Neural progenitor cell (in vitro differentiated cells): ENCODE data around the gene BEGAIN. TPM values are rescaled to one million over a fixed set of nuclear protein-coding genes. Genes with fewer than 3 reads are reported as not detected.

ENCODE experiments used
- DNase-seq: peaks from one replicate; pipeline ENCODE4 v3.0.0-alpha.2; 2016; ENCODE audit warnings: low spot score
- H2AFZ ChIP-seq: fragments of 200-600 bp; sonication (generic); replicated peaks from 2 replicates; pipeline ENCODE4 v1.6.1; 2016; ENCODE audit warnings: antibody characterized with exemption
- H3F3A ChIP-seq: fragments of 200-600 bp; sonication (generic); 2 replicates; pipeline ENCODE4 v1.6.1; 2016; ENCODE audit warnings: antibody characterized with exemption, low read depth
- H3K27ac ChIP-seq: fragments of 200-600 bp; sonication (generic); 2 replicates; pipeline ENCODE4 v1.5.1; 2016; ENCODE audit warnings: mild to moderate bottlenecking
- H3K27me3 ChIP-seq: fragments of 200-600 bp; sonication (generic); 2 replicates; pipeline ENCODE4 v1.6.1; 2016; ENCODE audit warnings: mild to moderate bottlenecking, moderate library complexity
- H3K36me3 ChIP-seq: fragments of 200-600 bp; sonication (generic); 2 replicates; pipeline ENCODE4 v1.5.1; 2016
- H3K4me1 ChIP-seq: fragments of 200-600 bp; sonication (generic); 2 replicates; pipeline ENCODE4 v1.6.1; 2016; ENCODE audit warnings: mixed run types
- H3K4me2 ChIP-seq: fragments of 200-600 bp; sonication (generic); 2 replicates; pipeline ENCODE4 v1.6.1; 2016
- H3K4me3 ChIP-seq: fragments of 200-600 bp; sonication (generic); 2 replicates; pipeline ENCODE4 v1.5.1; 2016
- H3K79me2 ChIP-seq: fragments of 200-600 bp; sonication (generic); 2 replicates; pipeline ENCODE4 v1.6.1; 2016; ENCODE audit warnings: low read depth
- H3K9ac ChIP-seq: fragments of 200-600 bp; sonication (generic); 2 replicates; pipeline ENCODE4 v1.6.1; 2016
- H3K9me3 ChIP-seq: fragments of 200-600 bp; sonication (generic); 2 replicates; pipeline ENCODE4 v1.5.1; 2016; ENCODE audit warnings: low read depth
- H4K20me1 ChIP-seq: fragments of 200-600 bp; sonication (generic); 2 replicates; pipeline ENCODE4 v1.6.1; 2016; ENCODE audit warnings: low read depth
- H3K27ac Mint-ChIP-seq: 3 replicates; pipeline ENCODE4 v1.8.0; 2021; ENCODE audit warnings: mixed read lengths
- H3K27me3 Mint-ChIP-seq: 2 replicates; pipeline ENCODE4 v1.8.0; 2022; ENCODE audit warnings: low read depth, mild to moderate bottlenecking, inconsistent platforms, moderate library complexity, mixed read lengths; ENCODE audit not compliant: insufficient read depth
- H3K36me3 Mint-ChIP-seq: 3 replicates; pipeline ENCODE4 v1.8.0; 2021; ENCODE audit warnings: mixed read lengths
- H3K4me1 Mint-ChIP-seq: 3 replicates; pipeline ENCODE4 v1.8.0; 2021; ENCODE audit warnings: mixed read lengths
- H3K4me3 Mint-ChIP-seq: 3 replicates; pipeline ENCODE4 v1.8.0; 2021; ENCODE audit warnings: mild to moderate bottlenecking, moderate library complexity, mixed read lengths
- H3K9me3 Mint-ChIP-seq: 3 replicates; pipeline ENCODE4 v1.8.0; 2020; ENCODE audit warnings: mixed read lengths
- EZH2 ChIP-seq: fragments of 200-600 bp; sonication (generic); IDR thresholded peaks from 2 replicates; pipeline ENCODE4 v1.6.1; 2017; ENCODE audit warnings: antibody characterized with exemption, mild to moderate bottlenecking, moderate library complexity
- EZH2phosphoT487 ChIP-seq: fragments of 200-600 bp; sonication (generic); IDR thresholded peaks from 2 replicates; pipeline ENCODE4 v1.6.1; 2017; ENCODE audit warnings: antibody characterized with exemption
- total RNA-seq: library from RNA; depleted of rRNA; stranded (reverse); fragments of >200 nt; gene quantifications from 2 replicates; pipeline ENCODE4 v1.2.3, GENCODE V29; 2015; ENCODE audit warnings: low replicate concordance
- TF ChIP-seq, protein P1 (sequence below): fragments of 200-600 bp; sonication (generic); IDR thresholded peaks from 2 replicates; pipeline ENCODE4 v1.5.1; 2017; ENCODE audit warnings: antibody characterized with exemption, mild to moderate bottlenecking

BEGAIN gene
- total RNA-seq, 1 donor from 2014 or later, result 4.0 TPM

DNA sequence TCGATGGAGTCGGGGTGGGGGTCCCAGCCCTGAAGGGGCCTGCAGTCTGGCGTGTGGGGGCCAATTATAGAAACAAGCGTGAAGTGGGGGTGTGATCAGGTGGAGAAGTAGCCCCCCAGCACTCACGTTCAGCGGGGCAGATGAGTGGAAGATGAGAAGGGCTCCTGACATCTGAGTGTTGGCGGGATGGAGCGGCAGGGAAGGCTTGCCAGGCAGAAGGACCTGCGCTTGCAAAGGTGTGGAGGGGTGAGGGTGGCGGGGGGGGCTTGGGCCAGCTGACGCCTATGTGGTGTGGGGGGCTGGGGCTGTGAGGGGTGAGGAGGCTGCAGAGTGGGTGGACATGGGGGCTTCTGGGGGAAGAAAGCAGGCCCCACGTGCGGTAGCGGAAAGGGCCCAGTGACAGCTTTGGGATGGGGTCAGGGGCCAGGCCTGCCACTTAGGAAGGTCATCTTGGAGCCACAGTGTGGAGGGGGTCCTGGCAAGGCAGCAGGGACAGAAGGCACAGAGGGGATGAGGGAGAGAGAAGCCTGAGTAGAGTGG, 22.2 kb upstream of the BEGAIN start:
- Histone ChIP-seq H3K27ac (no peak overlapping the region), H3K79me2 (no peaks in the 10 kb centered on the region), H3K9me3 (no peaks in the 10 kb centered on the region), H3F3A (no peaks in the 10 kb centered on the region), H3K4me2 (no peak overlapping the region), H3K4me3 (no peak overlapping the region), H3K36me3 (no peaks in the 10 kb centered on the region), H3K27me3 (no peaks in the 10 kb centered on the region), H4K20me1 (no peaks in the 10 kb centered on the region), H3K4me1 (peaks cover 11% of the 10 kb centered on the region), H3K9ac (no peak overlapping the region), H2AFZ (no peak overlapping the region)
- Mint-ChIP-seq H3K4me3 (peak overlapping the region; percentile 42), H3K27ac (peak overlapping the region; percentile 78), H3K9me3 (no peaks in the 10 kb centered on the region), H3K36me3 (no peaks in the 10 kb centered on the region), H3K4me1 (peaks cover 13% of the 10 kb centered on the region), H3K27me3 (peaks cover 16% of the 10 kb centered on the region)
- no peak for TF ChIP-seq EZH2phosphoT487
- TF ChIP-seq, protein P1, sequence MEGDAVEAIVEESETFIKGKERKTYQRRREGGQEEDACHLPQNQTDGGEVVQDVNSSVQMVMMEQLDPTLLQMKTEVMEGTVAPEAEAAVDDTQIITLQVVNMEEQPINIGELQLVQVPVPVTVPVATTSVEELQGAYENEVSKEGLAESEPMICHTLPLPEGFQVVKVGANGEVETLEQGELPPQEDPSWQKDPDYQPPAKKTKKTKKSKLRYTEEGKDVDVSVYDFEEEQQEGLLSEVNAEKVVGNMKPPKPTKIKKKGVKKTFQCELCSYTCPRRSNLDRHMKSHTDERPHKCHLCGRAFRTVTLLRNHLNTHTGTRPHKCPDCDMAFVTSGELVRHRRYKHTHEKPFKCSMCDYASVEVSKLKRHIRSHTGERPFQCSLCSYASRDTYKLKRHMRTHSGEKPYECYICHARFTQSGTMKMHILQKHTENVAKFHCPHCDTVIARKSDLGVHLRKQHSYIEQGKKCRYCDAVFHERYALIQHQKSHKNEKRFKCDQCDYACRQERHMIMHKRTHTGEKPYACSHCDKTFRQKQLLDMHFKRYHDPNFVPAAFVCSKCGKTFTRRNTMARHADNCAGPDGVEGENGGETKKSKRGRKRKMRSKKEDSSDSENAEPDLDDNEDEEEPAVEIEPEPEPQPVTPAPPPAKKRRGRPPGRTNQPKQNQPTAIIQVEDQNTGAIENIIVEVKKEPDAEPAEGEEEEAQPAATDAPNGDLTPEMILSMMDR, result no peak
- TF ChIP-seq EZH2, result no peak
- DNase-seq, result no peak

DNA sequence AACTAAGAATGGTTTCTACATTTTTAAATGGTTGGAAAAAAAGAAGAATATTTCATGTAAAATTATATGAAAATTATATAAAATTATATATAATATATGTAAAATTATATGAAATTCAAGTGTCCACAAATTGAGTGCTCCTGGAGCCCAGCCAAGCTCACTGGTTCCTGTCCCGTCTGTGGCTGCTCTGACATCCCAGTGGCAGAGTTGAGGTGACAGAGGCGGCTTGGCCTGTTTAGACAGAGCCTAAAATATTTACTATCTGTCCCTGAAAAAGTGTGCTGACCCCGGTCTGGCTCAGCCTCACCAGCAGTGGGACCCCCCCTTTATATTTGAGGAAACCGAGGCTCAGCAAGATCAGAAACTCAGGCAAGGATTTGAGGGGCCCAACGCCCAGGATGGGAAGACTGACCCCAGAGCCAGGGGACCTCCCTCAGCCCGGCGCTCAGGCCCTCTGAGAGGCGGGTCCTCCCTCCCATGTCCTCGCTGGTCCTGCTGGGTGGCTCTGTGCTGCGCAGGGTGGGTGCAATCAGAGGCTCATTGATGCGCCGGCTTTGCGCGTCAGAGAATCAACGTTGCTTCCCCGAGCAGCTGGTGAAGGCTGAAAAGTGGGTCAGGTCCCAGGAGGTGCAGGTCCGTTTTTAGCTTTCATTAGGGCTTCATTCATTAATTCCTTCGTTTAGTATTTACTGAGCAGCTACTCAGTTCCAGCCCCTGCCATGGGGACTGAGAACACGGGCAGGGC, 21.5 kb upstream of the BEGAIN start:
- DNase-seq, result no peak
- Mint-ChIP-seq H3K9me3 (no peaks in the 10 kb centered on the region), H3K36me3 (no peaks in the 10 kb centered on the region)

DNA sequence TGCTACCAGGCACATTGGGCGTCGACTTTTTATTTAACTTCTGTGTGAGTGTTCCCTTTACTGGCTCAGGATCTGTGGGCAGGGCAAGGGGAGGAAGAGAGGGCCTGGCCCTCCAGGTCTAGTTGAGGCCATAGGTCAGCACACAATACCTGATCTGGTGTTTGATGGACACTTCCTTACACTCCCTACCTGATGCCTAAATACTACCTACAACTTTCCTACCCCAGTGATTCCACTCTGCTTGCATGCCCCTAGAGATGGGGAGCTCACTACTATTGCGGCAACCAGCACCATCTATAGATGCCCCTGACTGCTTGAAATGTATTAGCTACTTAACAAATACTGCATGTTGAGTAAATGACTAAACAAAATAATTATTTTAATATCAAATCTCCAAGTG, 20.8 kb upstream of the BEGAIN start:
- Mint-ChIP-seq H3K9me3 (no peaks in the 10 kb centered on the region), H3K36me3 (no peaks in the 10 kb centered on the region), H3K27ac (peak overlapping the region; percentile 65), H3K4me1 (peaks cover 13% of the 10 kb centered on the region), H3K4me3 (no peak overlapping the region), H3K27me3 (peaks cover 17% of the 10 kb centered on the region)
- H3K4me2 ChIP-seq, result no peak overlapping the region
- H3K36me3 ChIP-seq, result no peaks in the 10 kb centered on the region
- H2AFZ ChIP-seq, result no peak overlapping the region
- H3K79me2 ChIP-seq, result no peaks in the 10 kb centered on the region
- H4K20me1 ChIP-seq, result no peaks in the 10 kb centered on the region
- H3K4me1 ChIP-seq, result peaks cover 11% of the 10 kb centered on the region
- no peaks in the 10 kb centered on the region for H3K9me3 ChIP-seq
- DNase-seq, result no peak
- no peaks in the 10 kb centered on the region for H3F3A ChIP-seq
- no peak overlapping the region for H3K9ac ChIP-seq
- no peaks in the 10 kb centered on the region for H3K27me3 ChIP-seq
- no peak overlapping the region for H3K4me3 ChIP-seq
- TF ChIP-seq EZH2 (no peak), EZH2phosphoT487 (no peak)
- TF ChIP-seq, protein P1, result no peak
- H3K27ac ChIP-seq, result no peak overlapping the region

More for the DNA sequence above, 21.5 kb upstream of the BEGAIN start:
- H3K4me1 ChIP-seq, result peaks cover 11% of the 10 kb centered on the region
- no peaks in the 10 kb centered on the region for H3K27me3 ChIP-seq
- TF ChIP-seq, protein P1, result no peak
- TF ChIP-seq EZH2, result no peak
- TF ChIP-seq EZH2phosphoT487, result no peak
- H4K20me1 ChIP-seq, result no peaks in the 10 kb centered on the region
- Mint-ChIP-seq H3K4me3 (peak overlapping the region; percentile 42), H3K4me1 (peaks cover 13% of the 10 kb centered on the region), H3K27ac (peak overlapping the region; percentile 78), H3K27me3 (peaks cover 16% of the 10 kb centered on the region)
- no peak overlapping the region for H3K27ac ChIP-seq
- no peak overlapping the region for H2AFZ ChIP-seq
- no peaks in the 10 kb centered on the region for H3K9me3 ChIP-seq
- H3F3A ChIP-seq, result no peaks in the 10 kb centered on the region
- no peaks in the 10 kb centered on the region for H3K79me2 ChIP-seq
- no peaks in the 10 kb centered on the region for H3K36me3 ChIP-seq
- H3K4me2 ChIP-seq, result no peak overlapping the region
- no peak overlapping the region for H3K9ac ChIP-seq
- no peak overlapping the region for H3K4me3 ChIP-seq
